GM11168 (cell line): ENCODE results near the gene CDH10.

Experiments used
- in situ Hi-C: fragments of 300-500 bp; cut with MboI; formaldehyde crosslinking; loops from one replicate; pipeline ENCODE4 v1.12.0; 2022; ENCODE audit warnings: low sequenced_read_pairs; ENCODE audit not compliant: unreplicated experiment

The CDH10 gene

DNA sequence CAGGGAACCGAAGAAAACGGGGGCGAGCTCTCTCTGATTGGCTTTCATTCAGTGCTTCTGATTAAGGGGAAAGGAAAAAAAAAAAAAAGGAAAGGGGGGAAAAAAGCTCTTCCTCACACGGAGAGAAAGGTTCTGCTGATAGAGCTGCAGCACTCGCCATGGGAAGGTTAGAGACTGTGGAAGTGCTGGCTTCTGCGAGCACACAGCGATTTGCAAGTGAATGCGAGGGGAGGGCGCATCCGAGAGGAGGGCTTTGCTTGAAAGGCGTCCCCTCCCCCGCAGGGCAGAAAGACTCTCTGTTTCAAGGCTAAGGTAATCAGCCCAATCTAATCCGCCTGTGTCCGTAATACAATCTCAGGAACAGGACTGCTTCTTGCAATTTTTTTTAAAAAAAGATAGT, at the start of gene CDH10:
Gene CDH10 (minus strand): TSS at position 218 of the 400 bp plus-strand sequence. CDS start 51,488 bp downstream, outside the sequence.
- in situ Hi-C loops: no loop called here

DNA sequence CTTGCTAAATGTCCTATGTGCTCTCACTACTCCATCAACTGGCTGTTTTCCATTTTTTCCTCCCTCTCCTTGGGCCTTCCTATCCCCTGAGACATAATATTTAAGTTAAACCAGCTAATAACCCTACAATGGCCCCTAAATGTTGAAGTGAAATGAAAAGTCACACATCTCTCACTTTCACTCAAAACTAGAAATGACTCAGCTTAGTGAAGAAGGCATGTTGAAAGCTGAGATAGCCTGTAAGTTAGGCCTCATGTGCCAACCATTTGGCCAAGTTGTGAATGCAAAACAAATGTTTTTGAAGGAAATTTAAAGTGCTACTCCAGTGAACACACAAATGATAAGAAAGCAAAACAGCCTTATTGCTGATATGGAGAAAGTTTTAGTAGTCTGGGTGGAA, 48.8 kb upstream of the CDH10 start:
- in situ Hi-C loops: no loop called here

DNA sequence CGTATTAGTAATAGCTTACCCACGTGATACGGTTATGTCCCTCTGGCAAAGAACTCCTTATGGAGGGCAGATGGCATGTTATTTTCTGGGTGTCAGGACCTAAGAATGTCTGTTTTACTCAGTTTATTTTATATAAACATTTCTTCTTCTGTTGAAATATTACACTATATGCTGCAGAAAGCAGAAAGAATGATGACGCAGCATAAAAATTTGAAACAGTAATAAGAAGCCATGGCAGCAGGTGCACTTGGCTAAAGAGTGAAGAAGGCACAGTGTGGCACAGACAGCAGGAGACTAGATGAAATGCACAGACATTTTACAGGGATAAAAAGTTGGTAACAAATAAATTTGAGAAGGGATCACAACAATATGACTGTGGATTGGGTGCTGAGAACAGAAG, 46.3 kb upstream of the CDH10 start:
- in situ Hi-C loops: no loop called here

DNA sequence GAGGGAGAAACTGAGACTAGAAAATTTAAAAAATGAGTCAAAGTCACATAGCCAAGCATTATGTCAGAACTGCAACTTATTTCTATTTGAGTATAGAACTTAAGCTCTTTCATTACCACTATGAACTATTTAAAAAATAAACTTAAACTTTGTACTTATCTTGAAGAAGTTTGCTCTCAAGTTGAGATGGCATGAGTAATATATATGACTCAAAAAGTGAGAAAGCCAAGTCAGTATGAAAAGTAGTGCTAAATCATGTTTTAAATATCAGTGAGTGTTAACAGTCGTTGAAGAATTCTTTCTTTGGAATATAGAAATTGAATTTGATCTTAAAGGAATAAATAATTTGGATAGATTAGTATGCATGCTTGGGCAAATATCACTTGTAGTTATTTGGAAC, 36.3 kb upstream of the CDH10 start:
- in situ Hi-C loops: no loop called here

DNA sequence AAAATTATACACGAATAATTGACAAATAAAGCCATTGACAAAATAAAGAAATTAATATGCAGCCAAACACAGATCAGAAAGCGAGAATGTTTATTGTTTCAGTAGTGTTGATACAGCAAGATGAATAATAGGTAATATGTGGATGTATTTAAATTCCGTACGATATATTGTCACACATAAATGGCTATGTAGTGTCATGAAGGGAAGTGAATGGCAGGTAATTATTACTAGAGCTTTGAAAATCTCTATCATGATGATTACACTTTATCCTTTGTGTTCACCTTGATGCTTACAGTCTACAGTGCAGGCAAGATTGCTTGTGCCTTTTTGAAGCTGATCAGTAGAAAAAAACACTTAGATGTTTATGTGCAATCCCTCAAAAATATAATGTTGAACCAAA, 23.3 kb upstream of the CDH10 start:
- in situ Hi-C loops: no loop called here

GRCh38 chr5:24649531-24649930, 4.8 kb upstream of the CDH10 start:
- in situ Hi-C loops: no loop called here

- in situ Hi-C loops: no loop called here
Measured at GRCh38 chr5:24646915-24647314, 2.1 kb upstream of the CDH10 start.

DNA sequence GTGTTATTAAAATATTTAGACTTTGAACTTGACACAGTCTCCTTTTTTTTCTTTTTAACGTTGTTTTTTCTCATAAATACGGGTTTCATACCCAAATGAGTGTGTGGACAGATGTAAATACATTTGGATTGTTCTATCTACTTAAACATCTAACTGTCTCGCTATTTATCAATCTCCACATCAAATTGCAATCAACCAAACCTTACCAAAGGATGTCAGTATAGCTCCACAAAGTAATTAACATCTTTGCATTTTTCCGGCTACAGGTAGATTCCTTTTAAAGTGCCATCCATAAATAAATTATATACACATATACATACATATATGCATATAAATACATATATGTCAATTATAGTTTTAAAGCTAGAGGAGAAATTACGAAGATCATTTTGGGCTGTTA, 705 bp upstream of the CDH10 start:
- in situ Hi-C loops: no loop called here

DNA sequence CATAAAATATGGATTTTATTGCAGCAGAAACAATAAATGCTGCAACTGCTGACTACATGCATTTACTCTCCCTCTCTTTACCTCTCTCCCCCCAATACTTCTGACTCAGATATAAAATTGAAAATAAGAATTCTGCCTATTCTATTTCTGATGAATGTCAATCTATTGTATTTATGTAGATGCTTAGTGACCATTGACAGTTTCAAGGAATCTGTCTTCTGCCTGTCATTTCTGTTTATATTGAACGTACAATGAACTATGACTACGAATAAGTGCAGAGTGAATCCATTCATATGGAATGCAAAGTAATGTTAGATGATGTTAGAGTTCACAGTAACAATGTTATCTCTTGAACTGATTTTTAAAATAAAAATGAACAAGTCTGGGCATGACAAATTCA, 898 bp downstream of the CDH10 start:
- in situ Hi-C loops: no loop called here

DNA sequence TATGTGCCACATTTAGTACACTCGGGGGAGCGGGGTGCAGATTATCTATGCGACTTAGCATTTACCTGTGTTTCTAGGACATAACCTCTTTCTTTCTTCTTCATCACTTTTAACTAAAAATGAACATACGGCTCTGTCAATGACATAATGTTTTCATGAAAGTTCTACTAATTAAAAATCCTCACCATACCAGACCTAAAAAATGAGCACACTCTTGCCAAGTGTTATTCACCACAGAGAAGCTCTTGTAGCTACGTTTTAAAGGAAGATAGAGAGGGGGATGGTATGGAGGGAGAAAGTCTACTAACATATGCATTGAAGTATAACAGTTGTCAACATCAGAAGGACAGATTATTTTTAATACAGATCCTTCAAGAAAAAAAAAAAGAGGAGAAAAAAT, 1.6 kb downstream of the CDH10 start:
- in situ Hi-C loops: no loop called here

DNA sequence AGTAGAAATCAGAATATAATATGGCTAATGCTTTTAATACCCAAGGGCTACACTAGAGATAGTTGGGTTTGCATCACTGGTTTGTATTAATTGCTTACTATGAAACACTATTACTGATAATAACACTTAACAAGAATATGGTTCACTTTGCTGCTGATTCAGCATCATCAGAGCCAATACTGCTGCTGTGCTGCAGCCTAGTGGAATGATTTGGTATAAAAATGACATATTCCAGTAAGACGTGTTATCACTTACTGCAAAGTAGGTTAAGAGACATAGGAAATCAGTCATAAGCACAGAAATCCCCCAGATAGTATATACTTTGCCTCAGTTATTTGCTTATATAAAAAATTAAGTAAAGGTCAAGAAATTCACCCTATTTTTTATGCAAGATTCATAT, 2.8 kb downstream of the CDH10 start:
- in situ Hi-C loops: no loop called here

DNA sequence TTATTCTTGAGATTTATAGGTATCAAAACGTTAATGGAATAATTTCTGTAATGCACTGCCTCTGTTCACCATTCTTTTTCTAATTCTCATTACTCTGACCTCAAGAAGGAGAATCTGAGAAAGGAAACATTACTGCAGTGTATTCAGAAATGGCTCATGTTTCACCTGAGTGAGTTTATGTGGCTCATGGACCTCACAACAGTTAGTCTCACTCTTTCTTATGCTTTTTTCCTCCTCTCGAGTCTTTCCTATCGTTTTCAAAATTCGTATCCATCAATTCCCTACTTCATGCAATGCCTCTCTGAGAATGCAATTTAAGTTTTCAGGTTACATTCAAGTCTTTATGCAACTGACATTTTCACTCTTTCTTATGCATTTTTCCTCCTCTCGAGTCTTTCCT, 9.6 kb downstream of the CDH10 start:
- in situ Hi-C loops: no loop called here

- in situ Hi-C loops: no loop called here
Measured at GRCh38 chr5:24633715-24634325, 11.0 kb downstream of the CDH10 start.

DNA sequence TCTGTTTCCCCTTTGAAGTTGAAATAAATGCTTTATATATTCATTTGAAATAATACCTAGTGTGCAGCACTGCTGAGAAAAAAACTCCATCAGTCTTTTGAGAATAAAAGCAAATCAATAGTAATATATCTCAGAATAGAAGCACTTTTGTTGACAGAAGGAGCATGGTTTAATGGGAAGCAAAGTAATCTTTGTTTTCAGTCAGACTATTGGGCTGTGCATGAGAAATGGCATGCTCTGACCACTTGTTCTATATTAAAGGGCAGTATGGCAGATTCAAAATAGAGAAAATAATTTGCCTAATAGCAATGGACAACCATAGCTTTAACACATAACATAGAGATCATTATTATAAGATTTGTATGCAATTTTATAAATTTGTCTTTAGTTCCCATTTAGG, 12.4 kb downstream of the CDH10 start:
- in situ Hi-C loops: no loop called here

DNA sequence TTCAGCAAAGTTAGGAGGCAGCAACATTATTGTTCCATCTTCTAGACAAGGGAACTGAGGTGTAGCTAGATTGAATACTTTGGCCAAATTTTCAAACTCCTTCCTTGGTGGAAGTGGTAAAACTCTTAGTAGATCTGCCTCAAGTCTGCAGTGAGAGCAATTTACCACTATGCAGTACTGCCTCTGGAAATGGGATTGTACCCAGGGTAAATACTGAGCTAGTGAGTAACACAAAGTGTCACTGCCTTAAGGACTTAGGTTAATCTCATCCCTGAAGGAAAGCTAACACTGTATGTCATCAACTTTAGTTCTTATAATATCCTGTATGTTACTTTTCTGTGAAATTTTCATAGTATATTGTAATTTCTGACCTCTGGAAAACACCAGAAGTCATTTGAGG, 13.9 kb downstream of the CDH10 start:
- in situ Hi-C loops: no loop called here

GRCh38 chr5:24629798-24630197, 15.0 kb downstream of the CDH10 start:
- in situ Hi-C loops: no loop called here

DNA sequence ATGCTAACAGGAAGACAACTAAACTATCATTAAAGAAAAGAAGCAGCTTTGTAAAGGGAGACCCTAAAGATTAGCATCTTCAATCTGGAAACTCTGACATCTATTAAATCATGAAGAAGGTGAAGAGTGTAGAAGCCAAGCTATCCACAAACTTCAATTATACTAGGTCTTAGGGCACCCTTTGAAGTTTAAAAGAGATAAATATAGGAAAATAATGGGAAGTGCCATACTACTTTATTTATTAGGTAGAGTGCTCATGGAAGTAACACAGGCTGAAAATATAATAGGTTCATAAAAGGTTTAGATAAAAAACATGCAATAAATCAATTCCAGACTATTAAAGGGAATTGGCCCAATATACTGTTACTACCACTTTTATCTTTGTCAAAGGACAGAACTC, 19.9 kb downstream of the CDH10 start:
- in situ Hi-C loops: no loop called here

DNA sequence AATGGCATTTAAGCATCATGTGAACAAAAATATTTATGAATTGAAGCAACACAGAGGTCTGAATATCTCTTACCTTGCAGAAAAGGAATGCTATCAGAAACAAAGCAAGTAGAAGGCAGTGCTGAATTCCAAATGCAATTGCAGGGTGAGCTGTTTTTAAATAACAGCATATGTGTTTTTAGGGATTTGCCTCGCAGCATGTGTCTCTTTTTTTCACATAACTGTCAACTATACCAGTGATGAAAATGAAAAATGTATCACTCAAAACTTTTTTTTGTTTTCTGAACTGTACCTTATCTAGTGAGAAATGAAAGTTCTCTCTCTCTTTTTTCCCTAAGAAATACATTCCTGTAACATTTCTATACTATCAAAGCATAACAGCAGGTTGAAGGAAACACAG, 21.2 kb downstream of the CDH10 start:
- in situ Hi-C loops: no loop called here

- in situ Hi-C loops: no loop called here
Measured at GRCh38 chr5:24623031-24623430, 21.7 kb downstream of the CDH10 start.

DNA sequence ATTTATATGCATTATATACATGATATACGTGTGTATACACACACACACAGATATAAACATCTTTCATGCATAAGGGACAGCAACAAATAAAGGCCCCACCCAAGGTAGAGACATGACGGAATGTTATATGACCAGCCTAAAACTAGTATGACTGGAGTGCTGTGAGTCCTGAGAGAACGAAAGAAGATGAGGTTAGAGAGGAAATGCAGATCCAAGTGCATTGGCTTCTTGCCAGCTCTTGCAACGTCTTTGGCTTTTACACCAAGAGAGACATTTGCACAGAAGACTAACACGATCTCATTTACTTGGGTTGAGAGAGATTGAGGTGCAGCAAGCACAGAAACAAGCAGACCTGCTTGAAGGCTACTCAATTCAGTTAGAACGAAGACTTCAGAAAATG, 23.0 kb downstream of the CDH10 start:
- in situ Hi-C loops: no loop called here

GRCh38 chr5:24616566-24616965, 28.2 kb downstream of the CDH10 start:
- in situ Hi-C loops: no loop called here

DNA sequence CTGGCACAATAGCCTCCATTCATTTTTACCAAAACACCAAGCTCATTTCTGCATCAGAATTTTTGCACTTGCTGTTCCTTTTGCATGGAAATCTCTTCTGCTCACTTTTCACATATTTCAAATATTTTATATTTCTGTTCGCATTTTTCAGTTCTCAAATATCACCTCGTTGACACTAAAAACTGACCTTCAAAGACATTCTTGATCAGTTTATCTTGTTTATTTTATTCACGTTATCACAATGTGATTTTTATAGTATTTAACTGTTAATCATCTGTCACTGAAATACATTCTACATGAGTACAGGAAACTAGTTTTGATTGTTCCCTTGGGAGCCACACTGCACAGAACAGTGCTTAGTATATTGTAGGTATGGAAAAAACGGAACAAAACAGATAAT, 29.6 kb downstream of the CDH10 start:
- in situ Hi-C loops: no loop called here

- in situ Hi-C loops: no loop called here
Measured at GRCh38 chr5:24609706-24610105, 35.1 kb downstream of the CDH10 start.
